Superior temporal gyrus (tissue), 1 donor: ENCODE data around the gene CHCHD6.

Experiments
- DNase-seq: peaks from one replicate; pipeline ENCODE4 v3.0.0-alpha.2; 2016; ENCODE audit errors: extremely low spot score

CHCHD6 gene

DNA sequence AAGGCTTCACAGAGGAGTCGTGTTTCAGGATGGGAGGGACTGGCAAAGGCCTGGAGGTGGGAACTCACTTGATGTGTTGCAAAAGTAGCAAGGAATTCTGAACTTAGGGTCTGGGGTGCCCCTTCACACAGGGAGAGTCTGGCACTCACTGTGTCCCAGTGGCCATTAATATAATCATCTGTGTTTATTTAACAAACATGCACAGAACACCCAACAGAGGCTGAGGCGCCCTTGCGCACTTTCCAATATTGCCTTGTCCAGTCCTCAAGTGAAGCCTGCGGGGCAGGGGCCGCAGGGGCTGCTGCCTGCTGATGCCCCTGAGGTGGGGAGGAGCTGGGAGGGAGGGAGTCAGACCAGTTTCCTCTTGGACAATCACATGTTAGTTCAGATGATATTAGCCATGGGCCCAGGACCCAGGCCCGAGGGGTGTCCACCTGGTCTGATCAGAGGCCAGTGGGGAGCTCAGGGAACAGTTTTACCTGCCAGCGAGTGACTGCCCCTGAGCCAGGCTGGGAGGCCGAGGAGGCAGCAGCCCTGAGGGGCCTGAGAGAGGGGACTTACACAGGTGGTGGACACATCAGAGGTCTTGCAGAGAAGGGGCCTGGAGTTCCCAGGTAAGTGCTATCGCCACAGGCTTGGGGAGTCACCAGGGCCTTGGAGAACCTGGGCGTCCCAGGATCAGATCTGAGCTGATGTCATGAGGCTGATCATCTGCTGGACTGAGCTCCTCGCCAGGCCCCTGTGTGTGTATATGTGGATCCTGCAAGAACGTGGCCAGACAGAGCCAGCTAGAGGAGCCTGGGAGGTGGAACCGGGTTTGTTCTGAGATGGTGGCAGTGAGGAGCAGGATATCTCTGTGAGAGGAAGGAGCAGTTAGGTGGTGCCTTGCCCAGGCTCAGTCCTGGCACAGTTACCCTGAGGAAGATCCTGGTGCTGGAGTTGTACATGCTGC lies 35.3 kb upstream of the CHCHD6 start:
- no peak for DNase-seq

DNA sequence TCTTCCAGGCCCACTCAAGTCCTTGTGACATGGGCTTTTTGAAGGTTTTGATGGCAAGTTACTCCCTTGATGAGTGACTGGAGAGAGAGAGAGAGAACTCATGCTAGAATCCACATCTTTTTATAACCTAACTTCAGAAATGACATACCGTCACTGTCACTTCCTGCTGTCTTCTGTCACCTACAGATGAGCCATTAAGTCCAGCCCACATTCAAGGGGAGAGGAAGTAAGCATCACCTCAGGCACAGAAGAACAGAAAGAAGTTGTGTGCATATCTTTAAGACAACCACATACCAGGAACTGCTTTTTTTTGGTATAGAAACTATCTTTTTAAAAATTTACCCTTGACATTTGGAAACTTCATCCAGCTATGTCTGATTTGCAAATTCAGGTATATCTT lies 32.5 kb upstream of the CHCHD6 start:
- no peak for DNase-seq

DNA sequence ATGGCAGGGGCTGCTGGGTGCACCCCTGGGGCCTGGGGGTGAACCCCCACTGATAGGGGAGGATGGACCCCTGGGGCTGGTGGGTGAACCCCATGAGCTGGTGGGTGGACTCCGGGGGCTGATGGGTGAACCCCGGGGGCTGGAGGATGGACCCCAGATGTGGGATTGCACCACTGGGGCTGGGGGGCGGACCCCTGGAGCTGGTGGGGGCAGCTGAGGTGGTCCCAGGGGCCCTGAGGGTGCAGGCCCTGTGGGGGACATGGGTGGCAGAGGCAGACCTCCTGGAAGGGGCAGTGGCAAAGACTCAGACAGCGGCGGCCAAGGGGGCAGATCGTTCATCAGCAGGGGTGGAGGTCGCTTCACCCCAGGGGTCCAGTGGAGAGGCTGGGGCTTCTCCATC lies 31.7 kb upstream of the CHCHD6 start:
- no peak for DNase-seq

DNA sequence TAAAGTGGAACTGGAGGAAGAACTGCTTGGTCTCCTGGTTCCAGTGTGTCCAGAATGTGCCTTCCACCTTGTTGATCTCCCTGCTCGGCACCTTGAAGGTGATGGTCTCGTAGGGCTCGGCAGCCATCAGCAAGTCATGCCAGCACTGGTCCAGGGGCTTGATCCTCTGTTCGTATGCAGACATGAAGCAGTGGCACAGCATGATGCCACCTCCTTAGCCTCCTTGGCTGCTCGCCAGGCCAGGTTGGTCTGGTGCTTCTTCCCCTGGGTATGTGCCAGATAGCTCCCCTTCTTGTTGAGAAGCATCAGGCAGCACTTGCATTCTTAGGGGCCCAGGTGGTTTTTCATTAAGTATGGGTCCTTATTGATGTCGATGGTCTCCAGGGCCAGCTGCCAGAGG lies 31.3 kb upstream of the CHCHD6 start:
- DNase-seq: no peak

DNA sequence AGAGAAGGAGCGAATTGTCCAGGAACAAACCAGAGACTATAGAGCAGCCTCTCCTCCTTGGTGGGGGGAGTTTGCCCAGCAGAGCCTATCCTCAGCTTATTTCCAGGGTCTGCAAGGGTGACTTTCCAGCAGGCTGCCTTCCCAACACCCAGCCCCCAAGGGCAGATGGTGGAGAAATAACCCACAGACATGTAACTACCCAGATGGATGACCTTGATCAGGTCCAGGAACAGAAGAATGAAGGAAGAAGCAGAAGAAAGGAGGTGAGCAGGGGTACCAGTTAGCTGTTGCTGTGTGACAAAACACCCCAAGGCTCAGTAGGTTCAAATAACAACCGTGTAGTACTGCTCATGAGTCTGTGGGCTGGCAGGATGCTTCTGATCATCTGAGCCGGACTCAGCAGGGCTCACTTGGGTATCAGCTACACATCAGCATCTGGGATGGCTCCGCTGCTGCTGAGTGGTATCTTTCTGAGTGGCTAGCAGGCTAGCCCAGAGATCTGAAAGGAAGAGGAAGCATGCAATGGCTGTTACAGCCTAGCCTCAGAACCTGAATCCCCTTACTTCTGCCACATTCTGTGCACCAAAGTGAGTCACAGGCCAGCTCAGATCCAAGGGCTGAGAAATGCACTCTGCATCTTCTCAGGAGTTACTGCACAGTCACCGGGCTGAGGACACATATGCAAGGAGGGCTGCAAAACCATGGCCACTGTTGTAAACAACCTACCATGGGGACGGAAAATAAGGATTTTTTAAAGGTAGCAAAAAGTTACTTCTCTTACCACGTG lies 26.9 kb upstream of the CHCHD6 start:
- no peak for DNase-seq

DNA sequence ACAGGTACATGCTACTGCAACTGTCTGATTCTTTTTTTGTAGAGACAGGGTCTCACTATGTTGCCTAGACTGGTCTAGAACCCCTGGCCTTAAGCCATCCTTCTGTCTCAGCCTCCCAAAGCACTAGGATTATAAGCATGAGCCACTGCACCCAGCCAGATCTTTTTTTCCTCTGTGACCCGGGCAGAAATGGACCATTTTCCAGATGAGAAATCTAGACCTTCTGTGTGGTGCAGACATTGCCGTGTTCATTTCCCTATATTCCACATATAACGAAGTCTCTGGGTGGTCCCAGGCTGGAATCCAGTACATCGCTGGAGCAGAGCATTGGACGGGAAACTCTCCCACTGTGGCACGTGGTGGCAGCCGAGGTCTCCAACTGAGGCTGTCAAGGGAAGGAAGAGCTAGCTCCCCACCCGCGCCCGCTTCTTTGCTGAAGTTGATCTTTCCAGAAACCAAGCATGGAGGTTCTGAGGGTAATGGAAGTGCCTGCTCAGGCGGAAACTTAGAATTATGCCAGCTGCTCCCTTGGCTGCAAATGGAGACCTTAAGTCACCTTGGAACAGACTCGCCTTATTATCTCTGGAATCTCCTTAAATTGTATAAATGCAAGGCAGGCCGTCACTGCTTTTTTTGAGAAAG lies 26.1 kb upstream of the CHCHD6 start:
- no peak for DNase-seq

DNA sequence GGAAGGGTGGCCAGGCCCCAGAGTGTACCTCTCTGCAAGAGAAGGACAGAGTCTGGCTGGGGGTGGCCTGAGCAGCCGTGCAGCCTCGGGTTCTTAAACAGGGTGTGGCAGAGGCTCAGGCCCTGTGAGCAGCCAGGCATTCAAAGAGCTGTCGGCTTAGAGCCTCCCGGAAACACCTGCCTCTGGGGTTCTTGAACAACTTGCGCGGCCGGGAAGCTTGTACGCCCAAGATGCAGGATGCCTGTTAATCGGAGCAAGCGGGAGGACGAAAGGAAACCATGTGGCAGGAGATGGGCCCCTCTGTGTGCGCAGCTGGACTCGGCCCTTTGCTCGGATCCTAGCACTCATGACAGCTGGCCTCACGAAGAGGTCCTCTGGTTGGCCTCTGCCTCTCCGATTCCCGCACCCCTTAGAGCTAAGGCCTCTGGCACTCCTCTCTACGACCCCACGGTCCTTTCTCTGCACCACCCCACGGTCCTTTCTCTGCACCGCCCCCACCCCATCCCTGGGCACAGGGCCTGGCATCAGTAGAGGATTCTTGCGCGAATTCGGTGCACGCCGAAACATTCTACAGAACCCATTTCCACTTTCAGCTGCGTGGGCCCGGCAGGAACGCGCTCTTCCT lies 25.2 kb upstream of the CHCHD6 start:
- no peak for DNase-seq

DNA sequence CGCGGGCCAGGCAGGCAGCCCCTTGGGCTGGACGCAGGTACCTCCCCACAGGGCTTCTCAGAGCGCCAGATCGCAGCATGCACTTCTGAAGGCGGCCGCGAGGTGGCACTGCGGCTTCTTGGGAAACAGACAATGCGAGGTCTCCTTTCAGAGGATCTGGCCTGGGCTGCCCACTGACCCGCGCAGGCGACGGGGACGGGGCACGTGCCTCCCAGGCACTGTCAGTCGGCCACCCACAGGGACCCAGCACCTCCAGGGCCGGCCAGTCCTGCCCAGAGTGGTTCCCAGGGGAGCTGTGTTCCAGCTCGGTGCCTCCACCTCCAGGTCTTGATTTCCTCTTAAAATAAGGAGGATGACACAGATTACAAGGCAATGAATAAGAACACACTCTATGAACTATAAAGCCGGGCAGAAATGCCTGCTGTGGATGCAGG lies 24.7 kb upstream of the CHCHD6 start:
- peak; percentile 91 for DNase-seq

DNA sequence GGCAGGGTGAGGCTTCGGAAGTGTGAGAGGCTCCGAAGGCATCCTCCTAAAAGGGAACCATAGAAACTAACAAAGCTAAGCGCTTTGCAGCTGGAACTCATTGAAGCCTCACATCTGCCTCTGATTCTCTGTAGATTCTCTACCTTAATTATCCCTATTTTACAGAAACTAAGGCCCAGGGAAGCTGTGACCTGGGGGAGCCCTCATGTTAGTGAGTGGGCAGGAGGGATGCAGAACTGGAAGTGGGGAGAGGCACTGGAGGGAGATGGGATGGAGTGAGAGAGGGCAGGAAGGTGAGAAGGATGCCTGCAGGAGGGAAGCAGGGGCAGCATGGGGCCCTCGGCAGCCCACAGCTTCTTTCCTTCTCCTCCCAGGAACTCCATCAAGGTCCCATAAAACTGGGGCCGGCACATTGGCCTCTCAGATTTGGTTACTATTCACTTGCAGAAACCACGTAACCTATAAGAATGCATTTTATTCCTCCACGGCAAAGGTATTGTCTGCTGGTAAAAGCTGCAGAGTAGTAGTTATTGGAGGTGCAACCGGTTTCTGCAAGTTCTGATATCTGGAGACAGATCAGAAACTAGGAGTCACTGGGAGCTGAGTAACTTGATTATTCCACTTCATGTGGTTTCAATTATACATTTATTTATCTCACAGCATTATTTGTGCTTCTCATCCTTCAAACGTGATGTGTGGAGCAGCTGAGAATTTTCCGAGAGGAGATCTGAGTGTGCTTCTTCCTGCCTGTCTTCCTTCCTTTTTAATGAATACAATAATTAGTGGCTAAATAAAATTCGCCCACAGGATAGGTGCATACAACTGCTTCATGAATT lies 24.0 kb upstream of the CHCHD6 start:
- no peak for DNase-seq

DNA sequence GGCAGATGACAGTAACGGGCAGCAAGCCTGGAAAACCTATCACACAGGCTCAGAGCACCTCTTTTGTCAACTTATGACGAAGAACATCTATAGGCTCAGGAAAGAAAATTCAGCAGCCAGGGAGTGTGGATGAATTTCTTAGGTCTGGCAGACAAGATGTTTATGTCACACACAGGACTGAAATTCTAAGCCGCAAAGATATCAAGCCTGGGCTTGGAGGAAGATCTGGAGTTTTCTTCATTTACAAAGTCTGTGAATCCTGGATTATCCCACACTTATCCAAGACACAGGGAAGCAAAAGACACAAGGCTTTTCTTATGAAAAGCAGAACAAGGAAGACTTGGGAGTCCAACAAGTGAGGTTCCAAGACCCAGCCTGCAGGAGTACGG lies 23.4 kb upstream of the CHCHD6 start:
- DNase-seq: peak; percentile 9

DNA sequence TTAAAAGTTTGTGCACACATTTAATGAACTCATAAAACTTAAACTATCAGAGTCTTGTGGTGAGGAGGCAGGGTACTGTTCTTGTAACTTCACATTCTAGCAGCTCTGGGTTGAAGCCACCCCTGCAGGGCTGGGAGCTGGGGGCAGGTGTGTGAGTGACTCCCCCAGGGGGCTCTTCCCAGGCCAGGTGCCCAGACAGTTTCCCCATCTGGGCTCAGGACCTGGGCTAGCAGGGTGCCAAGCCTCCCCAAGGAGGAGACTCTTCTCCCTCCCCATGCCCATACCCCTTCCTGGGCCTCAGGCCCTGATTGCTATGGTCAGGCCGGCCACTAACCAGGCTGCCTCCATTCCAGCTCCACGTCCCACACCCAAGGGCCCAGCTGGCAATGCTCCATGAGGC lies 22.0 kb upstream of the CHCHD6 start:
- DNase-seq: no peak

DNA sequence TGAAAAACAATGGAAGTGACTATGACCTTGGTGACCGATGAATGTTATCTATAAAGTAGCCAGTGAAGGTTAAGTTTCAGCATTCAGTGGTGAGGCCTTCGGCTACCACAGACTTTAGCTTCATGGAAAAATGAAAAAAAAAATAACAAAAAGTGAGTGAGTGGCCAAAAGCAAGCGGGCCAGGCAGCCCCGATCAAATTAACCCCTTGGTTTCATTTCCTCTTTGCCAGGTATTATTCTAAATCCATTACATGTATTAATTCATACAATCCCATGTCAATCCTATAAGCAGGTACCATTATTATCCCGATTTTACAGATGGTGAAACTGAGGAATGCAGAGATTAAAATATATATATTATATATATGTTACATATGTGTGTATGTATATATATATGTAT lies 21.0 kb upstream of the CHCHD6 start:
- DNase-seq: no peak

DNA sequence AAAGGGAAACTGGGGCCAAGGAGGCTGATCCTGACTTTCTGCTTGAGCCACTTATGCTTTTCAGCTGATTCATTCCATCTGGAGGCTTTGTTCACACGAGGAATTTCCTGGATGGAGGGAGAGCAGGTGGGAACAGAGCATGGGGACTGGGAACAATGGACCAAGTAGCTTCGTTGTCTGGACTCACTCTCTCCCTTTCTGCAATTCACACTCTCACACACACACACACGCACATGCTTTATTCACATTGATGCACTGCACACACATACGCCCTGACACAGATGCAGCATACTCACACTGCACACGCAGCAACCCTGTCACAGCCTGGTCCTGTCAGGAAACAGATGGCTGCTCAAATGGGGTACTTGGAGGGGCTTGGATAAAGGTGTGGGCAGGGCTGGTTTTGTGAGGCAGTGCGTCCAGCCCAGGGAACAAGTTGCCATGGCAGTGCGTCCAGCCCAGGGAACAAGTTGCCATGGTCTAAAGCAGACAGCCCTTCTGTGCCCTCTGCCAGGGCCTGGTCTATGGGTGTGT lies 19.8 kb upstream of the CHCHD6 start:
- no peak for DNase-seq

DNA sequence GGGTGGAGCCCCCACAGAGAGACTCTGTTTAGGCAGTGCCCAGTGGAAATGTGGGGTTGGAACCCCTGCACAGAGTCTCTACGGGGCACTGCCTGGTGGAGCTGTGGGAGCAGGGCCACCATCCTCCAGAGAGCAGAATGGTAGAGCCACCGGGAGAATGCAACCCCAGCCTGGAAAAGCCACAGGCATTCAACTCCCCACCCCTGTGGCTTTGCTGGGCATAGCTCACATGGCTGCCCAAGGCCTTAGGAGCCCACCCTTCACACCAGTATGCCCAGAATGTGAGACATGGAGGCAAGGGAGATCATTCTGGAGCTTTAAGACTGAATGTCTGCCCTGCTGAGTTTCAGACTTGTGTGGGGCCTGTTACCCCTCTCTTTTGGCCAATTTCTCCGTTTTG lies 19.0 kb upstream of the CHCHD6 start:
- no peak for DNase-seq

DNA sequence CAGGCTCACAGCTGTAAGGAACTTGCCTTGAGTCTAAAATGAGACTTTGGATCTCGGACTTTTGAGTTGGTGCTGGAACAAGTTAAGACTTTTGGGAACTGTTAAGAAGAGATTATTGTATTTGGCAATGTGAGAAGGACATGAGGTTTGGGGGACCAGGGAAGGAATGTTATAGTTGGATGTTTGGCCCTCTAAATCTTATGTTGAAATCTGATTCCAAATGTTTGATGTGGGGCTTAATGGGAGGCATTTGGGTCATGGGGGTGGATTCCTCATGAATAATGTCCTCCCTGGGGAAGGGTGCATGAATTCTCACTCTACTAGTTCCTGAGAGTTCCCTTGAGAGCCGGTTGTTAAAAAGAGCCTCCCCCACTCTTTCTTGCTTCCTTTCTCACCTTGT lies 18.5 kb upstream of the CHCHD6 start:
- DNase-seq: no peak

DNA sequence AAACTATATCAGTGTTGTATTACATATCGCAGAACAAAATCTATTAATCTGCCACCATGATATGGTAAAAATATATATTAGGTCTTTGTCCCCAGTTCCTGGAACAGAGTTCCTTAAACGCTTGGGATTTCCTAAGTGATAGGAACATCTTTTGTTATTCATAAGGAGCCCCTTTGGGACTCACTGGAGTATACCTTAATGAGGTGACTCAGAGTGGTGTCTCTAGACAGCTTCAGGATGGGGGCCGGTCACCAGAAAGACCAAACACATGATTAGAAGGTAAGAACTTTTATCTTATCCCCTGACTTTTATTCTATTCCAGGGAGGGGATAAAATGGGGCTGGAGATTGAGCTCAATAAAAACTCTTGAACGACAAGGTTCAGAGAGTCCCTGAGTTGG lies 12.3 kb upstream of the CHCHD6 start:
- DNase-seq: no peak

DNA sequence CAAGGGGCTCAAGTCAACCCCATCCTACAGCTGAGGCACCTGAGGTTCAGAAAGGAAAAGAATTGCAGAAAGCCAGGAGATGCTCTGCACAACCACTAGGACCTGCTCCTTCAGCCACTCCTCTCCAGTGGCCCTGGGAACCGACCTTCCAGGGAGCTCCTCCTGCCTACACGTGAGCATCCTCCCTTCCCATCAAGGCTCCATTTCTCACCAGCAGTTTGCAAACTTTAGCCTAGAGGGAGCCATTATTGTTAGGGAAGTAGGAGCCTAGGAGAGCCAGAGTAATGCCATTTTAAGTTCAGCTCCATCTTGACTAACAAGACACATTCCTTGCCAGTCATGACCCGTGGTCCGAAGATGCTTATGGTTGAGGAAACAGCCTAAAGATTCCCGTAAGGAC lies 11.2 kb upstream of the CHCHD6 start:
- no peak for DNase-seq

DNA sequence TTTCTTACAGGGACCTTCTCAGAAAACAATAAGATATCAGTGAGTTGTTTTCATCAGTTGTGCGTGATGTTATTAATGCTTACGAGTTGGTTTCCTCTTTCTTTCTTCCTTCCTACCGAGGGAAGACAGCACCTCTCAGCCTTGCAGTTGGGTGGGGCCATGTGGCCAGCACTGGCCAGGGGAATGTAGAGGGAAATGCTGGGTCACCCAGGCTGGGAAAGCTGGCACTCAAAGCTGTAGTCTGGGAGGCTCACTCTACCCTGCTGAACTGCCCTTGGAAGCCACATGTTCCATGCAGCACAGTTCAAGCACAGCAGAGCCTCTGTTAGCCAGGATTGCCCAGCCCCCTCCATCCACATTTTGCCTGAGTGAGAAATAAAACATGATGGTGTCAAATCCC lies 10.1 kb upstream of the CHCHD6 start:
- DNase-seq: no peak

DNA sequence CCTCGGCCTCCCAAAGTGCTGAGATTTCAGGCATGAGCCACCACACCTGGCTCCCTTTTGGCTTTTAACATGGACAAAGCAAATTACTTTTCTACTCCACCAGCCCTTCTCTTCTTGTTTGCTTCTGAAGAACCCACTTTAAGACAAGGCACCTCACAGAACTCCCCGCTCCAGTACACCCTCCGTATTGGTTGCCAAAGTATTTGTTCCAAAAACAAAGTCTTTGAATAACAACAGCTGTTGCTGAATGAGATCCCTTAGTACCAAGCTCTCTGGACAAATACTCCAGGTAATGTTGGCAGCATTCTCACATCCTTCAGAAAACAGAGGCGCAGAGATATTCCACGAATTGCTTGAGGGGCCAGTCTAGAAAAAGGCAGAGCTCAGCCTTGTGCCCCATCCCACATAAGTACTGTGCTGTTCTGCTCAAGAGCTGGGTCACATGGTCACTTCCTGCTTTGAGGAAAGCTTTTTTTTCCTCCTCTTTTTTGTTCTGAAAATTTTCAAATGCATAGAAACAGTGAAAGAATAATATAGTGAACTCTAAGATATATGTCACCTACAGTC lies 7.3 kb upstream of the CHCHD6 start:
- DNase-seq: no peak

DNA sequence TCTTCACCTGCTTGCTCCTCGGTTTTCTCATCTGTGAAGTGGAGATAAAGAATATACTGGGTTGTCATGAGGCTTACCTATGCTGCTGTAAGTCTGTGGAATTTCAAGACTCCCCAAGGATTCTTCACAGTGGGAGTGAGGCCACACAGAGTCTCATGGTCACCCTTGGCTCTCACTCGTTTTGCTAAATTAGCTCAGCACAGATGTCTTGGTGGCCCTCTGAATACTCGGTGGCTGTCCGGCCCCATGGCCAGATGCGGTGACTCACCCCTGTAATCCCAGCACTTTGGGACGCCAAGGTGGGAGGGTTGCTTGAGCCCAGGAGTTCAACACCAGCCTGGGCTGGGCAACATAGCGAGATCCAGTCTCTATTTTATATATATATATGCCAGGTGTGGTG lies 5.0 kb upstream of the CHCHD6 start:
- no peak for DNase-seq
